Keratinocyte (primary cell): ENCODE results near the gene FIZ1. TPM values are rescaled to one million over a fixed set of nuclear protein-coding genes. Genes with fewer than 3 reads are reported as not detected.

ENCODE experiments used
- DNase-seq: peaks from one replicate; pipeline ENCODE4 v3.0.0-alpha.2; 2011; ENCODE audit warnings: low read depth, missing footprints, low spot score
- FAIRE-seq: peaks from 2 replicates; lab custom pipeline; 2011; peaks lifted over from hg19 to GRCh38; lab: Jason Lieb, UNC
- H2AFZ ChIP-seq: 2 replicates; pipeline ENCODE4 v1.6.0; 2012; ENCODE audit warnings: low read length, control low read depth, inconsistent platforms; ENCODE audit not compliant: control insufficient read depth
- H3K27ac ChIP-seq: 2 replicates; pipeline ENCODE4 v1.5.1; 2011; ENCODE audit warnings: low read length; ENCODE audit not compliant: control insufficient read depth, insufficient read depth
- H3K27me3 ChIP-seq: 3 replicates; pipeline ENCODE4 v1.6.0; 2011; ENCODE audit warnings: low read length; ENCODE audit not compliant: control insufficient read depth, insufficient read depth; ENCODE audit errors: extremely low read depth
- H3K36me3 ChIP-seq, 2 experiments: 2 replicates in 1 of 2; 3 replicates in 1 of 2; pipeline ENCODE4 v1.5.1; 2011; ENCODE audit warnings: low read length in 2 of 2, mild to moderate bottlenecking in 1 of 2; ENCODE audit not compliant: control insufficient read depth in 2 of 2, insufficient read depth in 2 of 2; ENCODE audit errors: extremely low read depth in 1 of 2
- H3K4me1 ChIP-seq: 3 replicates; pipeline ENCODE4 v1.5.1; 2011; ENCODE audit warnings: low read length; ENCODE audit not compliant: control insufficient read depth, insufficient read depth; ENCODE audit errors: extremely low read depth
- H3K4me2 ChIP-seq: 3 replicates; pipeline ENCODE4 v1.6.0; 2011; ENCODE audit warnings: low read depth, low read length; ENCODE audit not compliant: control insufficient read depth, insufficient read depth; ENCODE audit errors: extremely low read depth
- H3K4me3 ChIP-seq, 3 experiments: fragments of 200-600 bp in 1 of 3; sonication (generic) in 1 of 3; 2 replicates in 2 of 3; 3 replicates in 1 of 3; pipeline ENCODE4 v1.5.1; 2011 to 2016; ENCODE audit warnings: low read length in 3 of 3, mild to moderate bottlenecking in 3 of 3, control low read depth in 2 of 3, inconsistent platforms in 1 of 3, low read depth in 1 of 3, mixed read lengths in 1 of 3, mixed run types in 1 of 3, moderate library complexity in 1 of 3; ENCODE audit not compliant: control insufficient read depth in 2 of 3, insufficient read depth in 2 of 3; ENCODE audit errors: extremely low read depth in 1 of 3
- H3K79me2 ChIP-seq: 2 replicates; pipeline ENCODE4 v1.6.0; 2012; ENCODE audit warnings: low read length; ENCODE audit not compliant: control insufficient read depth, insufficient read depth
- H3K9ac ChIP-seq: 3 replicates; pipeline ENCODE4 v1.6.0; 2011; ENCODE audit warnings: low read length; ENCODE audit not compliant: control insufficient read depth, insufficient read depth; ENCODE audit errors: extremely low read depth
- H3K9me1 ChIP-seq: 3 replicates; pipeline ENCODE4 v1.6.0; 2011; ENCODE audit warnings: low read length; ENCODE audit not compliant: control insufficient read depth, insufficient read depth; ENCODE audit errors: extremely low read depth
- H3K9me3 ChIP-seq: 2 replicates; pipeline ENCODE4 v1.5.1; 2012; ENCODE audit warnings: low read depth, low read length; ENCODE audit not compliant: control insufficient read depth
- H4K20me1 ChIP-seq: 3 replicates; pipeline ENCODE4 v1.6.0; 2011; ENCODE audit warnings: low read length; ENCODE audit not compliant: control insufficient read depth, insufficient read depth; ENCODE audit errors: extremely low read depth
- EZH2 ChIP-seq: IDR thresholded peaks from one replicate; pipeline ENCODE4 v1.6.1; 2012; ENCODE audit warnings: inconsistent platforms, mild to moderate bottlenecking, low read length, moderate library complexity
- dilution Hi-C: fragments of 300-500 bp; cut with MboI; formaldehyde crosslinking; loops from one replicate; pipeline ENCODE4 v1.7.0; 2020; ENCODE audit warnings: low sequenced_read_pairs; ENCODE audit not compliant: extremely low pct_ligation_motif_present
- polyA plus RNA-seq, 5 experiments: library from polyadenylated mRNA; depleted of rRNA in 3 of 5; stranded (reverse) in 3 of 5; stranded (forward) in 1 of 5; unstranded in 1 of 5; fragments of >200 nt; gene quantifications; 1 replicate in 1 of 5; 2 replicates in 3 of 5; 3 replicates in 1 of 5; pipeline versions ENCODE4 v1.2.1 to v1.2.3, GENCODE V29; 2011 to 2012; ENCODE audit warnings: missing spikeins in 2 of 5, low read depth in 1 of 5, low replicate concordance in 1 of 5
- TF ChIP-seq, protein P1 (sequence below), 3 experiments: IDR thresholded peaks in 1 of 3; conservative IDR thresholded peaks in 1 of 3; optimal IDR thresholded peaks in 1 of 3; 2 replicates in 2 of 3; 3 replicates in 1 of 3; pipeline versions ENCODE3 to v1.5.1; 2011; ENCODE audit warnings: low read length in 3 of 3, mild to moderate bottlenecking in 3 of 3, moderate library complexity in 2 of 3, control low read depth in 1 of 3, inconsistent platforms in 1 of 3; ENCODE audit not compliant: insufficient read depth in 2 of 3; ENCODE audit errors: extremely low read depth in 1 of 3

The FIZ1 gene
- polyA plus RNA-seq, 1 donor (not counting 4 experiments of a cell fraction or from before 2014, with no cell fraction given) = 2.7 TPM

- TF ChIP-seq, protein P1, sequence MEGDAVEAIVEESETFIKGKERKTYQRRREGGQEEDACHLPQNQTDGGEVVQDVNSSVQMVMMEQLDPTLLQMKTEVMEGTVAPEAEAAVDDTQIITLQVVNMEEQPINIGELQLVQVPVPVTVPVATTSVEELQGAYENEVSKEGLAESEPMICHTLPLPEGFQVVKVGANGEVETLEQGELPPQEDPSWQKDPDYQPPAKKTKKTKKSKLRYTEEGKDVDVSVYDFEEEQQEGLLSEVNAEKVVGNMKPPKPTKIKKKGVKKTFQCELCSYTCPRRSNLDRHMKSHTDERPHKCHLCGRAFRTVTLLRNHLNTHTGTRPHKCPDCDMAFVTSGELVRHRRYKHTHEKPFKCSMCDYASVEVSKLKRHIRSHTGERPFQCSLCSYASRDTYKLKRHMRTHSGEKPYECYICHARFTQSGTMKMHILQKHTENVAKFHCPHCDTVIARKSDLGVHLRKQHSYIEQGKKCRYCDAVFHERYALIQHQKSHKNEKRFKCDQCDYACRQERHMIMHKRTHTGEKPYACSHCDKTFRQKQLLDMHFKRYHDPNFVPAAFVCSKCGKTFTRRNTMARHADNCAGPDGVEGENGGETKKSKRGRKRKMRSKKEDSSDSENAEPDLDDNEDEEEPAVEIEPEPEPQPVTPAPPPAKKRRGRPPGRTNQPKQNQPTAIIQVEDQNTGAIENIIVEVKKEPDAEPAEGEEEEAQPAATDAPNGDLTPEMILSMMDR (optimal IDR thresholded peaks at IDR 0.05 in 1 of 3, IDR thresholded peaks at IDR 0.05 in 1 of 3, conservative IDR thresholded peaks at IDR 0.05 in 1 of 3; ENCODE audit: extremely low read depth in 1 of 3, insufficient read depth in 2 of 3, low read length in 3 of 3) = no peak
- no peak for TF ChIP-seq EZH2
- no peak for FAIRE-seq
- Histone ChIP-seq H3K36me3 (peaks cover 7 to 16% of the 10 kb centered on the region in 2 experiments), H2AFZ (no peak overlapping the region), H3K9me1 (no peaks in the 10 kb centered on the region), H4K20me1 (no peaks in the 10 kb centered on the region), H3K27me3 (no peaks in the 10 kb centered on the region), H3K79me2 (peaks cover 51% of the 10 kb centered on the region), H3K4me3 (peak overlapping the region; percentile 74 to 92 (median 90)), H3K9me3 (no peaks in the 10 kb centered on the region), H3K4me1 (peaks cover 32% of the 10 kb centered on the region), H3K9ac (peak overlapping the region; percentile 88), H3K27ac (peak overlapping the region; percentile 67), H3K4me2 (peak overlapping the region; percentile 90)
- dilution Hi-C loops = no loop called here
- no peak for DNase-seq
Observed at GRCh38 chr19:55641426-55642152, 42.3 kb upstream of the FIZ1 start.

DNA sequence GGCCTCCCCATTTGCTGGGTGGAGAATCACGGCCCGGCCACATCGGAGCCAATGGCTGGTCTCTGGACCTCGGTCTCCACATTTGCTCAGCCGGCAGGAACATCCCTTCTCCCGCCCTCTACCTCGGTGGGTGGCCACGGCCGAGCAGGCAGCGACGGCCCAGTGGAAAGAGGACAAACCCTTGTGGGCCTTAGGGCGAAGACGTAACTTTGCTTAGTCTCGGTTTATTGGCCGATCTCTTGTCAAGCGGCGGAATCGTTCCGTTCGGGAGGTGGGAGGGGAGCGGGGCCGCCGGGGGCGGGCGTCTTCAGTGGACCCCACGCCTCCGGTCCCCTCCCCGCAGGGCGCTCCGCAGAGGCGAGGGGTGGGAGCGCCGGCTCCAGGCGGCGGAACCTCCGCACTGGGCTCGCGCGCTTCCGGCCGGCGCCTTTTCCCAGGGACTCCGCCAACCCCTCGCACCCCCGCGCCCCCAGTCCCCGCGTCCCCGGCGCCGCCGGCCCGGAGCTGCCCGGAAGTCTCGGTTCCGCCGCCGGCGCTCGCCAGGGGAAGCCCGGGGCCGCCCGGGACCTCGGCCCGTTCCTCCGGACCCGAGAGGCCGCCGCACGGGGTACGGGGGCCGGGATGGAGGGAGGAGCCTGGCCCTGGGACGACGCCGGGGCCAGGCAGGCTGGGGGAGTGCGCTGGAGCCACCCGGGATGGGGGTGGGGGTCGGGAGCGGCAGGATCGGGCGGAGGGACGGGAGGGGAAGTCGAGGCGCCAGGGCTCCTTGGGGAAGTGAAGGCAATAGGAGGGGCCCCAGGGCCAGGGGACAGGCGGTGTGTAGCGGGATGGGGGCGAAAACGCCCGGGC lies 41.5 kb upstream of the FIZ1 start, which contains the start of gene ZNF580:
Gene ZNF580 (plus strand): TSS at position 426 of the 849 bp plus-strand sequence. CDS start 1,507 bp downstream, outside the sequence.
- dilution Hi-C loops = no loop called here
- Histone ChIP-seq H3K27ac (peak within 1 kb of the TSS; percentile 67), H3K36me3 (peaks cover 7 to 16% of the 10 kb centered on the region in 2 experiments), H3K79me2 (peaks cover 57% of the 10 kb centered on the region), H3K4me1 (peaks cover 39% of the 10 kb centered on the region), H3K9me1 (peaks cover 2% of the 10 kb centered on the region), H3K9me3 (no peaks in the 10 kb centered on the region), H3K27me3 (no peaks in the 10 kb centered on the region), H3K9ac (peak within 1 kb of the TSS; percentile 88), H3K4me2 (peak within 1 kb of the TSS; percentile 90), H4K20me1 (no peaks in the 10 kb centered on the region), H2AFZ (peak within 1 kb of the TSS; percentile 69), H3K4me3 (peak within 1 kb of the TSS; percentile 74 to 92 (median 84))
- no peak for FAIRE-seq
- no peak for DNase-seq
- TF ChIP-seq EZH2 = no peak
- TF ChIP-seq, protein P1 (optimal IDR thresholded peaks at IDR 0.05 in 1 of 3, IDR thresholded peaks at IDR 0.05 in 1 of 3, conservative IDR thresholded peaks at IDR 0.05 in 1 of 3; ENCODE audit: extremely low read depth in 1 of 3, insufficient read depth in 2 of 3, low read length in 3 of 3) = no peak
